Esophagus squamous epithelium (tissue), 5 donors: ENCODE data around the gene TAF4. TPM values are rescaled to one million over a fixed set of nuclear protein-coding genes. Genes with fewer than 3 reads are reported as not detected.

Source experiments
- DNase-seq: peaks from one replicate; lab custom pipeline; 2025; lab: John Stamatoyannopoulos, UW
- H3K27ac ChIP-seq, 4 donors: fragments of 200-600 bp; sonication (generic); one replicate each; pipeline ENCODE4 v1.5.1; 2016 to 2019; ENCODE audit warnings: mild to moderate bottlenecking in 1 of 4
- H3K27me3 ChIP-seq, 4 donors: fragments of 200-600 bp; sonication (generic); 1 replicate in 3 of 4; 2 replicates in 1 of 4; pipeline versions ENCODE4 v1.5.1 to v1.6.0; 2017 to 2021; ENCODE audit warnings: antibody characterized with exemption in 1 of 4
- H3K36me3 ChIP-seq, 3 donors: fragments of 200-600 bp; sonication (generic); one replicate each; pipeline ENCODE4 v1.5.1; 2016 to 2019
- H3K4me1 ChIP-seq, 3 donors: fragments of 200-600 bp; sonication (generic); one replicate each; pipeline ENCODE4 v1.5.1; 2017 to 2019
- H3K4me3 ChIP-seq, 4 donors: fragments of 200-600 bp; sonication (generic); 1 replicate in 3 of 4; 2 replicates in 1 of 4; pipeline ENCODE4 v1.5.1; 2016 to 2019; ENCODE audit warnings: mild to moderate bottlenecking in 2 of 4, moderate library complexity in 1 of 4
- H3K9me3 ChIP-seq, 3 donors: fragments of 200-600 bp; sonication (generic); one replicate each; pipeline ENCODE4 v1.5.1; 2016 to 2019
- POLR2A ChIP-seq, 4 donors: fragments of 450-650 bp; IDR thresholded peaks; one replicate each; pipeline ENCODE4 v1.6.1; 2017; ENCODE audit warnings: antibody characterized with exemption in 4 of 4, mild to moderate bottlenecking in 4 of 4, moderate library complexity in 3 of 4
- WGBS, 2 donors: methylation state at CpG; one replicate each; pipeline ENCODE4 v1.1.5; 2018; 5-methylcytosine and 5-hydroxymethylcytosine counted together
- intact Hi-C: fragments of 100-400 bp; cut with DNase I; formaldehyde crosslinking; loops from one replicate; pipeline ENCODE4 v1.15.0; 2022
- total RNA-seq, 4 donors: library from RNA; depleted of rRNA; stranded (reverse); fragments of >200 nt; gene quantifications; one replicate each; pipeline ENCODE4 v1.1.0, GENCODE V29; 2016
- TF ChIP-seq, protein P1 (sequence below), 6 experiments: fragments of 450-650 bp in 4 of 6; fragments of 200-600 bp in 2 of 6; sonication (generic) in 2 of 6; IDR thresholded peaks; one replicate each; pipeline ENCODE4 v1.5.1; 2016 to 2019; ENCODE audit warnings: antibody characterized with exemption in 6 of 6, mild to moderate bottlenecking in 4 of 6, moderate library complexity in 4 of 6
- donor health status: DM: yes; HTN: yes; CAD: no.

Gene TAF4
- total RNA-seq, 4 donors from 2014 or later = 4.9 to 16.5 (median 14.4) TPM

DNA sequence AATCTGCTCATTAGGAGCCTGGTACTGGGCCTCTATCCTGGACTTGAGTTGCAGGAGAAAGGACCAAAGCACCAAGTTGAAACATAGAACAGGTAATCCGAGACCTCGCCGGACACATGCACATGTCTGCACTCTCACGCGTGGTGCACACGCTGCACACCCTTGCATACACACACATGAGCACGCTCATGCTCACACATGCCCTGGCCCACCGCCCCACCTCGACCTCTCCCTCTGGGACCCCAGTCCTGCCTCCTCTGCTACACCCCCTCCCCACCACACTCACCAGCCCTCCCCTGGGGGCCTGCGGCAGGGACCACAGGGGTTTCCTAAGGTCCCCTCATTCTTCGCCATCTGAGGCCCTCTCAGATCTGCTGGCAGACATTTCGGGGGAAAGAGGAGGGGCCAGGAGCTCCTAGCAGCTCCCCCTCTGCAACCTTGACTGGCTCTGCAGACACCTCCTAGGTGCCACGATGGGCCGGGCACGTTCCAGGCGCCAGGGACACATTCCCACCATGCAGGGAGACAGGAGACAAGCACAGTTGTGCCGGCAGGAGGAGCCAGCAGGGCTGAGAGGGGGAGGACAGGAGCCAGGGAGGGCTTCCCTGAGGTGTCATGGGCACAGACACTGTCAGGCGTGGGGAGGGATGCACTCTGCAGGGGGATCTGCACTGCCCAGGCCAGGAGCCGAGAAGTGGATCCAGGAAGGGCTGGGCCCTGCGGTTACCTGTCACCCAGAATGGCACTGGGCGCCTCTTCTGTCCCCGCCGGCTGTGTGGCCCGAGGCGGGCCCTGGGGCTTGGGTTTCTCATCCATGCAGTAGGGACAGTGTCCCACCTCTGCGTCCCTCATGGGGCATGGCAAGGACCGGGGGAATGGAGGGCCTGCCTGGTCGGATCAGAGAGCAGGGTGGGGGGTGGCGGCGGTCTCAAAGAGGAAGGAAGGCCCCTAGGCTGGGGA, 31.0 kb upstream of the TAF4 start:
- H3K27ac ChIP-seq = no peak overlapping the region
- peaks cover 0 to 6% (median 0%) of the 10 kb centered on the region in 3 donors for H3K4me1 ChIP-seq
- TF ChIP-seq, protein P1, sequence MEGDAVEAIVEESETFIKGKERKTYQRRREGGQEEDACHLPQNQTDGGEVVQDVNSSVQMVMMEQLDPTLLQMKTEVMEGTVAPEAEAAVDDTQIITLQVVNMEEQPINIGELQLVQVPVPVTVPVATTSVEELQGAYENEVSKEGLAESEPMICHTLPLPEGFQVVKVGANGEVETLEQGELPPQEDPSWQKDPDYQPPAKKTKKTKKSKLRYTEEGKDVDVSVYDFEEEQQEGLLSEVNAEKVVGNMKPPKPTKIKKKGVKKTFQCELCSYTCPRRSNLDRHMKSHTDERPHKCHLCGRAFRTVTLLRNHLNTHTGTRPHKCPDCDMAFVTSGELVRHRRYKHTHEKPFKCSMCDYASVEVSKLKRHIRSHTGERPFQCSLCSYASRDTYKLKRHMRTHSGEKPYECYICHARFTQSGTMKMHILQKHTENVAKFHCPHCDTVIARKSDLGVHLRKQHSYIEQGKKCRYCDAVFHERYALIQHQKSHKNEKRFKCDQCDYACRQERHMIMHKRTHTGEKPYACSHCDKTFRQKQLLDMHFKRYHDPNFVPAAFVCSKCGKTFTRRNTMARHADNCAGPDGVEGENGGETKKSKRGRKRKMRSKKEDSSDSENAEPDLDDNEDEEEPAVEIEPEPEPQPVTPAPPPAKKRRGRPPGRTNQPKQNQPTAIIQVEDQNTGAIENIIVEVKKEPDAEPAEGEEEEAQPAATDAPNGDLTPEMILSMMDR (IDR thresholded peaks at IDR 0.05) = no peak
- no peak for TF ChIP-seq POLR2A (IDR thresholded peaks at IDR 0.05)
- 85 to 91% methylated on average over 6 to 14 of the region's 30 CpGs for WGBS, 2 donors
- no peak overlapping the region for H3K4me3 ChIP-seq
- H3K9me3 ChIP-seq = peaks cover 0 to 20% (median 13%) of the 10 kb centered on the region in 3 donors
- H3K27me3 ChIP-seq = peaks cover 0 to 44% (median 0%) of the 10 kb centered on the region in 4 donors
- no peak for DNase-seq
- intact Hi-C loops = no loop called here
- no peaks in the 10 kb centered on the region for H3K36me3 ChIP-seq

DNA sequence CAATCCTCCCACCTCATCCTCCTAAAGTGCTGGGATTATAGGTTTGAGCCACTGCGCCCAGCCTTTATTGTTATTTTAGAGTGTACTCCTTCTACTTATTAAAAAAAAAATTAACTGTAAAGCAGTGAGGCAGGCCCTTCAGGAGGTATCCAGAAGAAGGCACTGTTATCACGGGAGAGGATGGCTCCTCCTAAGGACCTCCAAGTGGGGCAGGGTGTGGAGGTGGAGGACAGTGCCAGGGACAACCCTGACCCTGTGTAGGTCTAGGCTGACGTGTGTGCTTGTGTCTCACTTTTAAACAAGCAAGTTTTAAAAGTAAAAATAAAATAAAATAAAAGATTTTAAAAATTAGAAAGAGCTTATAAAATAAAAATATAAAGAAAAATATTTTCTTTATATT, 23.7 kb upstream of the TAF4 start:
- Histone ChIP-seq H3K9me3 (no peaks in the 10 kb centered on the region), H3K27ac (no peak overlapping the region), H3K4me1 (no peaks in the 10 kb centered on the region), H3K36me3 (no peaks in the 10 kb centered on the region), H3K27me3 (peaks cover 0 to 72% (median 0%) of the 10 kb centered on the region in 4 donors), H3K4me3 (no peak overlapping the region)
- DNase-seq = no peak
- WGBS, 2 donors = 44 to 46% methylated on average over 3 of the region's 3 CpGs
- TF ChIP-seq, protein P1 (IDR thresholded peaks at IDR 0.05) = no peak
- no peak for TF ChIP-seq POLR2A (IDR thresholded peaks at IDR 0.05)
- intact Hi-C loops = no loop called here

DNA sequence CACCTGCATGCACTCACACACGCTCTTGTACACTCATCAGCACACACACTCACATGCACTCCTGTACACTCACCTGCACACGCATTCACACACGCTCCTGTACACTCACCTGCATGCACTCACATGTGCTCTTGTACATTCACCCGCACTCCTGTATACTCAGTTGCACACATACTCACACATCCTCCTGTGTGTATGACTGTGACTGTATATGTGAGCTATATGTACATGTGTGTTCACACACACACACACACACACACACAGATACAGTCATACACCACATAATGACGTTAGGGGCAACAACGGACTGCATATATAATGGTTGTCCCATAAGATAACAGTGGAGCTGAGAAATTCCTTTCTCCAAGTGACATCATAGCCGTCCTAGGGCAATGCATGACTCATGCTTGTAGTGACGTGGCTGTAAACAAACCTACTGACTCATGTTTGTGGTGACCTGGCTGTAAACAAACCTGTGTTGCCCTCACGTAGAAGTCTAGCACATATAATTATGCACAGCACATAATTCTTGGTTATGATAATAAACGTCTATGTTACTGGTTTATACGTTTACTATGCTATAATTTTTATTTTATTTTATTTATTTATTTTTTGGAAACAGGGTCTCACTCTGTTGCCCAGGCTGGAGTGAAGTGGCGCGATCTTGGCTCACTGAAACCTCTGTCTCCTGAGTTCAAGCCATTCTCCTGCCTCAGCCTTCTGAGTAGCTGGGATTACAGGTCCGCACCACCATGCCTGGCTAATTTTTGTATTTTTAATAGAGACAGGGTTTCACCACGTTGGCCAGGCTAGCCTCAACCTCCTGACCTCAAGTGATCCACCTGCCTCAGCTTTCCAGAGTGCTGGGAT, 22.8 kb upstream of the TAF4 start:
- intact Hi-C loops = no loop called here

DNA sequence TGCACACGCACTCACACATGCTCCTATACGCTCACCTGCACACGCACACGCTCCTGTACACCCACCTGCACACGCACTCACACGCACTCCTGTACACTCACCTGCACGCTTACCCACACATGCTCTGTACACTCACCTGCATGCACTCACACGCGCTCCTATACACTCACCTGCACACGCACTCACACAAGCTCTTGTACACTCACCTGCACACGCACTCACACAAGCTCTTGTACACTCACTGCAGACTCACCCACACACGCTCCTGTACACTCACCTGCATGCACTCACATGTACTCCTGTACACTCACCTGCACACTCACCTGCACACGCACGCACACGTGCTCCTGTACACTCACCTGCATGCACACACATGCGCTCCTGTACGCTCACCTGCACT, 22.0 kb upstream of the TAF4 start:
- H3K4me3 ChIP-seq = no peak overlapping the region
- TF ChIP-seq, protein P1 (IDR thresholded peaks at IDR 0.05) = no peak
- no peak for TF ChIP-seq POLR2A (IDR thresholded peaks at IDR 0.05)
- no peak for DNase-seq
- no peaks in the 10 kb centered on the region for H3K36me3 ChIP-seq
- H3K9me3 ChIP-seq = no peaks in the 10 kb centered on the region
- no peaks in the 10 kb centered on the region for H3K4me1 ChIP-seq
- intact Hi-C loops = no loop called here
- WGBS, 2 donors = 84 to 91% methylated on average over 17 of the region's 17 CpGs
- no peak overlapping the region for H3K27ac ChIP-seq
- H3K27me3 ChIP-seq = peaks cover 0 to 72% (median 0%) of the 10 kb centered on the region in 4 donors

More for the DNA sequence above, 22.8 kb upstream of the TAF4 start:
- TF ChIP-seq, protein P1 (IDR thresholded peaks at IDR 0.05) = no peak
- TF ChIP-seq POLR2A (IDR thresholded peaks at IDR 0.05) = no peak
- DNase-seq = no peak
- Histone ChIP-seq H3K4me3 (no peak overlapping the region), H3K4me1 (no peaks in the 10 kb centered on the region), H3K27me3 (peaks cover 0 to 76% (median 0%) of the 10 kb centered on the region in 4 donors), H3K36me3 (no peaks in the 10 kb centered on the region), H3K27ac (no peak overlapping the region), H3K9me3 (no peaks in the 10 kb centered on the region)
- WGBS, 2 donors = 58% methylated on average over 15 of the region's 15 CpGs
